HEK293 (cell line): ENCODE data around the gene APOB.

ENCODE experiments used
- CTCF ChIA-PET: fragments of 350-600 bp; formaldehyde crosslinking; extraction: SDS; loops from one replicate; lab custom pipeline; 2021; ENCODE audit warnings: antibody characterized with exemption; lab: Yijun Ruan, JAX
- POLR2A ChIA-PET: fragments of 300-600 bp; formaldehyde crosslinking; extraction: SDS; loops from one replicate; lab custom pipeline; 2020; ENCODE audit warnings: antibody characterized with exemption, inconsistent platforms; lab: Yijun Ruan, JAX
- H3K27ac ChIP-seq: fragments of 200-500 bp; sonication (Bioruptor generic); 2 replicates; pipeline ENCODE4 v1.5.1; 2014; ENCODE audit warnings: low read depth, low read length, control low read depth, inconsistent platforms; ENCODE audit errors: extremely low read depth
- H3K36me3 ChIP-seq, 2 experiments: fragments of 200-500 bp in 1 of 2; sonication (Bioruptor generic) in 1 of 2; 1 replicate in 1 of 2; 2 replicates in 1 of 2; pipeline ENCODE4 v1.5.1; 2014 to 2017; ENCODE audit warnings: inconsistent platforms in 2 of 2, low read length in 2 of 2; ENCODE audit not compliant: control insufficient read depth in 2 of 2, insufficient read depth in 1 of 2
- H3K4me1 ChIP-seq: fragments of 200-500 bp; sonication (Bioruptor generic); 2 replicates; pipeline ENCODE4 v1.5.1; 2014; ENCODE audit warnings: mild to moderate bottlenecking, low read length, inconsistent platforms; ENCODE audit not compliant: control insufficient read depth, insufficient read depth
- H3K4me3 ChIP-seq: 2 replicates; pipeline ENCODE4 v1.5.1; 2011; ENCODE audit warnings: low read depth, mild to moderate bottlenecking, control low read depth, low read length, moderate library complexity
- H3K9me3 ChIP-seq: fragments of 200-500 bp; sonication (Bioruptor generic); 2 replicates; pipeline ENCODE4 v1.5.1; 2014; ENCODE audit warnings: low read depth, low read length, inconsistent platforms; ENCODE audit not compliant: control insufficient read depth, insufficient read depth
- BCL11A ChIP-seq: fragments of 450-650 bp; formaldehyde crosslinking; IDR thresholded peaks from 2 replicates; pipeline ENCODE4 v1.5.1; 2016; ENCODE audit warnings: low read depth, missing biosample characterization, missing genetic modification characterization
- OSR2 ChIP-seq: fragments of 450-650 bp; formaldehyde crosslinking; IDR thresholded peaks from 2 replicates; pipeline ENCODE4 v1.5.1; 2016; ENCODE audit warnings: missing biosample characterization, missing genetic modification characterization
- SALL2 ChIP-seq: fragments of 450-650 bp; formaldehyde crosslinking; IDR thresholded peaks from 2 replicates; pipeline ENCODE4 v1.5.0; 2017; ENCODE audit warnings: missing biosample characterization, mild to moderate bottlenecking, missing genetic modification characterization, borderline replicate concordance
- ZBTB21 ChIP-seq: fragments of 450-650 bp; formaldehyde crosslinking; IDR thresholded peaks from 2 replicates; pipeline ENCODE4 v1.5.1; 2017; ENCODE audit warnings: missing biosample characterization, missing genetic modification characterization
- ZNF146 ChIP-seq: fragments of 450-650 bp; formaldehyde crosslinking; IDR thresholded peaks from 2 replicates; pipeline ENCODE4 v1.5.1; 2016; ENCODE audit warnings: missing biosample characterization, missing genetic modification characterization
- ZNF155 ChIP-seq: fragments of 450-650 bp; formaldehyde crosslinking; IDR thresholded peaks from 2 replicates; pipeline ENCODE4 v1.5.1; 2016; ENCODE audit warnings: missing biosample characterization, missing genetic modification characterization
- ZNF157 ChIP-seq: fragments of 450-650 bp; formaldehyde crosslinking; IDR thresholded peaks from 2 replicates; pipeline ENCODE4 v1.5.1; 2016; ENCODE audit warnings: missing biosample characterization, missing genetic modification characterization
- ZNF2 ChIP-seq: fragments of 450-650 bp; formaldehyde crosslinking; IDR thresholded peaks from 2 replicates; pipeline ENCODE4 v1.5.1; 2016; ENCODE audit warnings: missing biosample characterization, missing genetic modification characterization
- ZNF248 ChIP-seq: fragments of 450-650 bp; formaldehyde crosslinking; IDR thresholded peaks from 2 replicates; pipeline ENCODE4 v1.5.1; 2017; ENCODE audit warnings: missing biosample characterization, missing genetic modification characterization
- ZNF311 ChIP-seq: fragments of 450-650 bp; formaldehyde crosslinking; IDR thresholded peaks from 2 replicates; pipeline ENCODE4 v1.5.1; 2017; ENCODE audit warnings: missing biosample characterization, missing genetic modification characterization, borderline replicate concordance
- ZNF394 ChIP-seq: fragments of 450-650 bp; formaldehyde crosslinking; IDR thresholded peaks from 2 replicates; pipeline ENCODE4 v1.5.1; 2016; ENCODE audit warnings: missing biosample characterization, missing genetic modification characterization, mild to moderate bottlenecking, moderate library complexity, borderline replicate concordance
- ZNF404 ChIP-seq: fragments of 450-650 bp; formaldehyde crosslinking; IDR thresholded peaks from 2 replicates; pipeline ENCODE4 v1.5.1; 2017; ENCODE audit warnings: missing biosample characterization, missing genetic modification characterization
- ZNF426 ChIP-seq: fragments of 450-650 bp; formaldehyde crosslinking; IDR thresholded peaks from 2 replicates; pipeline ENCODE4 v1.5.1; 2017; ENCODE audit warnings: missing biosample characterization, missing genetic modification characterization, mild to moderate bottlenecking, inconsistent platforms, moderate library complexity
- ZNF501 ChIP-seq: fragments of 450-650 bp; formaldehyde crosslinking; IDR thresholded peaks from 2 replicates; pipeline ENCODE4 v1.5.1; 2016; ENCODE audit warnings: missing biosample characterization, missing genetic modification characterization
- ZNF610 ChIP-seq: fragments of 450-650 bp; formaldehyde crosslinking; IDR thresholded peaks from 2 replicates; pipeline ENCODE4 v1.5.1; 2016; ENCODE audit warnings: missing biosample characterization, missing genetic modification characterization, borderline replicate concordance
- TF ChIP-seq, protein P1 (sequence below): fragments of 450-650 bp; formaldehyde crosslinking; IDR thresholded peaks from 2 replicates; pipeline ENCODE4 v1.5.1; 2016; ENCODE audit warnings: missing biosample characterization, missing genetic modification characterization
- TF ChIP-seq, protein P2 (sequence below): fragments of 450-650 bp; formaldehyde crosslinking; IDR thresholded peaks from 2 replicates; pipeline ENCODE4 v1.5.1; 2017; ENCODE audit warnings: missing biosample characterization, missing genetic modification characterization

The APOB gene

DNA sequence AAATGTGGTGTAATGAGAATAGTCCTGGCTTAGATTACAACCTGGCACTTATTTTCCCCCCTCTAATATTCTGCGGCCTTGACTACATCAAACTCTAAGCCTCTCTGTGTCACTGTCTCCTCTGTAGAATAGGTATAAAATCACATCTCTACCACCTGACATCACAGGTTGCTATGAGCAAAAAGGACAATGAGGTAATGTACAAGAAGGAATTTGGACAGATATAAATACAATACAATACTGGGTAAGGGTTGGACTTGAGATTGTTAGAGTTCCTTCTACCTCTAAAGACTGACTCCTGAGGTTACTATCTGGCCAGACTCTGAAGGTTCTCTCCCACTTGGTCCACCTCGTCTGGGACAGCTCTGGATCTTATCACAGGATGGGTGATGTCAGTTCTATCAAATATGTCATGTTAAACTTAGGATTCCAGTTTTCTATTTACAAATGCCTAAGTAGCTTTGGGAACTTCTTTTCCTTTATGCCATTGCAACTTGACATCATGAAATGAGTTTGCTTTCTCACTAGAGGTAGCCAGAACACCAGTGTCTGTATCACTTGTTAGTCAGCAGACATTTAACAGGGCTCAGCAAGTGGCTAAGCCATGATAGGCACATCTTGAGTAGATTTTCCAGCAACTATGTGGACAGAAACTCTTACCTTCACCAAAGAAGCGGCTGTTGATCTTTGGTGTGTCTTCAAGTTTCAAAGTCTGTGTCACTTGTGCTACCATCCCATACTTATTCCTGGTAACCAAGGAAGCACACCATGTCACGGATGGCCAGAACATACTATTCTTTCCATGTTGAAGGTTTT is 9.5 kb downstream of the APOB start:
- no peak overlapping the region for H3K27ac ChIP-seq
- ChIA-PET POLR2A (no interaction called here), CTCF (interaction anchor here (0.9 kb wide), 1 partner anchor 12 kb away, joined by 3 read pairs; no protein-coding TSS in a partner anchor)
- no peaks in the 10 kb centered on the region for H3K36me3 ChIP-seq
- H3K4me3 ChIP-seq, result no peak overlapping the region
- TF ChIP-seq ZBTB21 (tag by site-specific recombination) (no peak), ZNF404 (tag by site-specific recombination) (no peak), ZNF426 (tag by site-specific recombination) (no peak), ZNF311 (no peak), ZNF501 (tag by site-specific recombination) (no peak), ZNF2 (tag by site-specific recombination) (no peak), ZNF248 (tag by site-specific recombination) (no peak), OSR2 (tag by site-specific recombination) (no peak), ZNF394 (tag by site-specific recombination) (no peak), SALL2 (tag by site-specific recombination) (no peak), BCL11A (tag by site-specific recombination) (no peak)
- TF ChIP-seq, protein P1, sequence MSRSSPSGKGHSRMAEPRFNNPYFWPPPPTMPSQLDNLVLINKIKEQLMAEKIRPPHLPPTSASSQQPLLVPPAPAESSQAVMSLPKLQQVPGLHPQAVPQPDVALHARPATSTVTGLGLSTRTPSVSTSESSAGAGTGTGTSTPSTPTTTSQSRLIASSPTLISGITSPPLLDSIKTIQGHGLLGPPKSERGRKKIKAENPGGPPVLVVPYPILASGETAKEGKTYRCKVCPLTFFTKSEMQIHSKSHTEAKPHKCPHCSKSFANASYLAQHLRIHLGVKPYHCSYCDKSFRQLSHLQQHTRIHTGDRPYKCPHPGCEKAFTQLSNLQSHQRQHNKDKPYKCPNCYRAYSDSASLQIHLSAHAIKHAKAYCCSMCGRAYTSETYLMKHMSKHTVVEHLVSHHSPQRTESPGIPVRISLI, result no peak
- no peaks in the 10 kb centered on the region for H3K9me3 ChIP-seq
- no peaks in the 10 kb centered on the region for H3K4me1 ChIP-seq

DNA sequence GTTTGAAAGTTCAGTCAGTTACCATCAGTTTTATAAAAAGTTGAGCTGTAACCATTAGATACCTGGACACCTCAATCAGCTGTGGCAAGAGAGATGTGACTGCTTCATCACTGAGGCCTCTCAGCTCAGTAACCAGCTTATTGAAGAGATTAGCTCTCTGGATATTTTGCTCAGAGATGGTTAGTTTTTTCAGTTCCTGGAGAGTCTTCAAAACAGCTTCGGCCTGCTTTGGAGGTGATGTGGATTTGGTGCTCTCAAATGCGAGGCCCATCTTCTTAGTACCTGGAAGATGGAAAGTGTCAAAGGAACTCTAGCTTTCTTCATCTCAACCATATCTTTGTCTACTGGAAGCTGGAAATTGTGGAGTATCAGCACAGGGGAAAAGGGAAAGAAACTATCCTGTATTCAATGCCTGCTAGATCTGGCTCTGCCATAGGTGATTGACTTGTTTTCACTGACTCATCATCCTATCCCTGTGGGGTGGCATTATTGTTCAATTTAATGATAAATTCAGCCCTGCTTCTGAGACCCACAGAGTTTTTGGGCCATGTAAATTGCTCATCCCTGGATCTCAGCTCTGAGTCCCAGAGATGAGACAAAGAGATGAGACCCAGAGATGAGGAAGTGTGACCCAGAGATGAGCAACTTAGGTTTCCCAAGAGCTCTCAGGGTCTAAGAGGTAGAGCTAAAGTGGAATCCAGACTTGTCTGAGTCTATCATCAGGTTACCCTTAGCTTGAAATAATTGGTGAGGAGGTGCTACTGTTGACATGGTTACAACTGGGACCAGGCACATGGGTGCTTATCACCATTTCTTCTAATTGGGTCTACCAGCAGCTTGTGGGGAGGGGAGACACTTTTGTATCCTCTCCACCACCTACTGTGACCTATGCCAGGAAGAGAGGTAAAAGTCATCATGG is 10.4 kb downstream of the APOB start:
- Histone ChIP-seq H3K27ac (no peak overlapping the region), H3K4me1 (no peaks in the 10 kb centered on the region), H3K36me3 (no peaks in the 10 kb centered on the region), H3K9me3 (no peaks in the 10 kb centered on the region), H3K4me3 (no peak overlapping the region)
- ChIA-PET CTCF (interaction anchor here (0.6 to 1.6 kb wide), 5 partner anchors 9 to 372 kb away, joined by 3 to 9 read pairs (median 5); no protein-coding TSS in a partner anchor), POLR2A (no interaction called here)
- TF ChIP-seq ZNF155 (tag by site-specific recombination), result no peak
- no peak for TF ChIP-seq ZNF610 (tag by site-specific recombination)
- TF ChIP-seq, protein P2, sequence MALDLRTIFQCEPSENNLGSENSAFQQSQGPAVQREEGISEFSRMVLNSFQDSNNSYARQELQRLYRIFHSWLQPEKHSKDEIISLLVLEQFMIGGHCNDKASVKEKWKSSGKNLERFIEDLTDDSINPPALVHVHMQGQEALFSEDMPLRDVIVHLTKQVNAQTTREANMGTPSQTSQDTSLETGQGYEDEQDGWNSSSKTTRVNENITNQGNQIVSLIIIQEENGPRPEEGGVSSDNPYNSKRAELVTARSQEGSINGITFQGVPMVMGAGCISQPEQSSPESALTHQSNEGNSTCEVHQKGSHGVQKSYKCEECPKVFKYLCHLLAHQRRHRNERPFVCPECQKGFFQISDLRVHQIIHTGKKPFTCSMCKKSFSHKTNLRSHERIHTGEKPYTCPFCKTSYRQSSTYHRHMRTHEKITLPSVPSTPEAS, result no peak
- no peak for TF ChIP-seq ZNF146
- TF ChIP-seq ZNF157 (tag by site-specific recombination), result no peak
